Left renal pelvis (tissue), 4 donors: ENCODE results near the gene MS4A18. TPM values are rescaled to one million over a fixed set of nuclear protein-coding genes. Genes with fewer than 3 reads are reported as not detected.
"Not testable (repeated sequence)": the region's sequence is repeated elsewhere in the genome, so short reads cannot be mapped to it uniquely, and the experiment has no call there.

Source experiments
- DNase-seq, 4 donors: peaks; one replicate each; pipeline ENCODE4 v3.0.0-alpha.2; 2013; ENCODE audit warnings: low read depth in 4 of 4, low spot score in 3 of 4
- polyA plus RNA-seq, 4 donors: library from polyadenylated mRNA; unstranded; fragments of 120-200 nt; gene quantifications; one replicate each; pipeline ENCODE4 v1.2.1, GENCODE V29; 2013; ENCODE audit not compliant: insufficient read length in 4 of 4

MS4A18 gene
- polyA plus RNA-seq = not detected

- DNase-seq = no peak
Measured at GRCh38 chr11:60724420-60724819, at the start of gene MS4A18. Gene MS4A18 (plus strand): TSS chr11:60724720.

DNA sequence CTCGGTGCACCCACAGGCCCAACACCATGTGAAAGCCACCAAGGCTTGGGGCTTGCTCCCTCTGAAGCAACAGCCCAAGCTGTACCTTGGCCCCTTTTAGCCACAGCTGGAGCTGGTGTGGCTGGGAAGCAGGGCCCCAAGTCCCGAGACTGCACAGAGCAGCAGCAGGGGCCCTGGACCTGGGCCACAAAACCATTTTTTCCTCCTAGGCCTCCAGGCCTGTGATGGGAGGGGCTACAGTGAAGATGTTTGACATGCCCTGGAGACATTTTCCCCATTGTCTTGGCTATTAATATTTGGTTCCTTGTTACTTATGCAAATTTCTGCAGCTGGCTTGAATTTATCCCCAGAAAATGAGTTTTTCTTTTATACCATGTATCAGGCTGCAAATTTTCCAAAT lies 46.3 kb upstream of the MS4A18 start:
- DNase-seq = not testable (repeated sequence)

- DNase-seq = no peak
Measured at GRCh38 chr11:60679879-60680278, 44.6 kb upstream of the MS4A18 start.

DNA sequence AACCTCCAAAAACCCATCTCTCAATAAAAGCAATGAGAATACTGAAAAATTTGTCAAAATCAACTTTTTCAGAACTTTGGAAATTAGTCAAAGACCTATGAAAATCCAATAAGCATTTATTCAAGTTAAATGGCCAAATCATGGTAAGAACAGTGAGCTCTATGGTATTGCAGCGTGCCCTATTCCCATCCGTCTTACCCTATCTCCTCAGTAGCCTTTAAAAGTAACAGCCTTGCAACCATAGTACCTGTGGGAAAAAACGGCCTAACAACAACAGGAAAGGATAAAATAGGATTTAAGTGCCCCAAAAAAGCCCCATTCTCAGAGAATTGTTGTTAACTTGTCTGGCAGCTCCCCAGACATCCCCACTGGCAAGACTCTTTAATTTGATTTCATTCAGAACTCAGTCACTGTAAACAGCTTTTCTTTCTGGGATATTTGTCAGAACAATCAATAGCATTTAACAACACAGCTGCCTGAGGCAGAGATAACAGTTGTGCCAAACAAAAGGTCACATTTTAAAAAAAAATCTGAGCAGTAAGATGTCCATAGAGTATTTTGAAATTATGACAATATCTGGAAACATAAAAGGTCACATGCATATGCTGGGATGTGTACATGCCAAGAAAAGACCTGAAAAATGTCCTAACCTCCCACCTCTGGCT lies 43.9 kb upstream of the MS4A18 start:
- DNase-seq = no peak

- not testable (repeated sequence) for DNase-seq
Measured at GRCh38 chr11:60684541-60684848, 40.0 kb upstream of the MS4A18 start.

DNA sequence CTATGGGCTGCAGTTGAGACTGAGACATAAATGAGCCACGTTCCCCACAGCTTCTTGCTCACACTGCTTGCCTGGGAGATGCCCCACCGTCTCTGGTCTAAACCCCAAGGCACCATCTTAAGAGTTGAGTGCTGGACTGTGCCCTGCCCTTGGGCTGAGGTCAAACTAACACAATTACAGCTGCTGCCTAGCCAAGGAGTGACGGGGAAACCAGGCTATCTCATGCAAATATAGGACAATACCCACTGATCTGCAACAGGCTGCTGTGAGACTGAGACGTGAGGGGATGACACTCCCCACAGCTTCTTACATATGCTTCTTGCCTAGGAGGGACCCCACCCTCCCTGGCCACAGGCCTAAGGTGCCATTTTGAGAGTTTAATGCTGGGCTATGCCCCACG lies 32.9 kb upstream of the MS4A18 start:
- DNase-seq = no peak

- DNase-seq = no peak
Measured at GRCh38 chr11:60699284-60699691, 25.2 kb upstream of the MS4A18 start, which contains the start of gene MS4A8. Gene MS4A8 (plus strand): TSS chr11:60699612. CDS start chr11:60700861, 1,249 bp downstream.

DNA sequence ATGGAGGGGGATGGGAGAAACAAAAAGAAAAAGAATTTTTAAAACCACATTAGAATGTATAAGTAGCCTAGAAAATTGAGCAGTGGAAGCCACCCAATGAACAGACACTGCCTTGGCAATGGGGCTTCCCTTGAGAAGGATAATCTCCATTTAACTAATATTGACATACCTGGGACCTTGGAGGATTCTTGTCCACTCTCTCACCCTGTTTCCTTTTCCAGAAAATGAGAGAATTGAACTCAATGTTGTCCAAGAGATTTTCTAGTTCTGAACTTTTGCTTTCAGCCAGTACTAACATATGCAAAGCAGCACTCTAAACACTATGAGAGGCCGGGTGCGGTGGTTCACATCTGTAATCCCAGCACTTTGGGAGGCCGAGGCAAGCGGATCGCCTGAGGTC lies 24.6 kb upstream of the MS4A18 start:
- DNase-seq = no peak

GRCh38 chr11:60700689-60701468 lies 23.6 kb upstream of the MS4A18 start:
- peak in 1 of 4 donors; percentile 30 for DNase-seq

DNA sequence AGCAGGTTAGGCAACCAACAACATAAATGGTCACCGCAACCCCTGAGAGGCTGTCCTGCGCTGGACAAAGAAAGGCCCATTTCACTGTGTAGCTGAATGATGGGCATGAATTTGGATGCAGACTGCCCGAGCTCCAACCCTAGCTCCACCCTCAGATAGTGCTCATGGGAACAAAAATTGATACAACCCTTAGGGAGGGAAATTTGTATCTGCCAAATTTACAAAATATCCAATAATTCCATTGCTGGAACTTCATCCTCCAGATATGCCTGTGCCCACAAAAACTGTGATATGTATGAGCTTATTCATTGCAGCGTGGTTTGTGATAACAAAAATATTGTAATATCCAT lies 23.1 kb upstream of the MS4A18 start:
- peak in 1 of 4 donors; percentile 0 for DNase-seq

GRCh38 chr11:60703374-60703773 lies 21.1 kb upstream of the MS4A18 start:
- no peak for DNase-seq

GRCh38 chr11:60705895-60706294 lies 18.6 kb upstream of the MS4A18 start:
- no peak for DNase-seq

DNA sequence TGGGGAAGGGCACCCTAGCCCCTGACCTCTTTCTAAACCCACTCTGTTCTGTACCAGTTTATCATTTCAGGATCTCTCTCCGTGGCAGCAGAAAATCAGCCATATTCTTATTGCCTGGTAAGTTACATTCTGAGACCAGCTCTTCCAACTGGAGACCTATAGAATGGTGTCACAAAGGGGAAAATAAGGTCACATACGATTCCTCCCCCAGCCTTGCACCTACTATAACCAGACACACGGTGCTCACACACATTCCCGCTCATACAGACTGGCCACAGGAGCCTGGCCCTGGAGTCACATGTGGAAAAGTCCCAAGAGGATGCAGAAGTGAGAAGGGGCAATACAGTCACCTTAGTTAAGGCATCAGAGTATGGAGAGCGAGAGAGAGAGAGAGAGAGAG lies 17.6 kb upstream of the MS4A18 start:
- DNase-seq = no peak

- no peak for DNase-seq
Measured at GRCh38 chr11:60710482-60710881, 14.0 kb upstream of the MS4A18 start.

DNA sequence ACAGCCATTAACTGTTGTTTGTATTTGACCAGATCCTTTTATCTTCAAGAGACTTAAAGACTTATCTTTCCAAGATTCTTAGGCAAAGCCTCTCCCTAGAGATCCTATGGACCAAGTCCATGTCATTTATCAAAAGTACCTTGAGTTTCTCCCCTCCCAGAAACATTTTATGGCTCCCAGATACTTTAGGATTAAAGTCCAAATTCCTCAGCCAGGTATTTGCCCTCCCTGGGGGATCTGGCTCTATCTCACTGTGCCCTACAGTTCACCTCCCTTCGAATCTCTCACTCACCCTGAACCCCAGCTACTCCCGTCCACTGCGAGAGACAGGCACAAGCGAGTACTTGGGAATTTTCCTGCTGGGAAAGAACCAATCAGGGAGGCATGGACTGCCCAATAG lies 13.2 kb upstream of the MS4A18 start:
- no peak for DNase-seq

GRCh38 chr11:60713423-60713822 lies 11.1 kb upstream of the MS4A18 start:
- not testable (repeated sequence) for DNase-seq

DNA sequence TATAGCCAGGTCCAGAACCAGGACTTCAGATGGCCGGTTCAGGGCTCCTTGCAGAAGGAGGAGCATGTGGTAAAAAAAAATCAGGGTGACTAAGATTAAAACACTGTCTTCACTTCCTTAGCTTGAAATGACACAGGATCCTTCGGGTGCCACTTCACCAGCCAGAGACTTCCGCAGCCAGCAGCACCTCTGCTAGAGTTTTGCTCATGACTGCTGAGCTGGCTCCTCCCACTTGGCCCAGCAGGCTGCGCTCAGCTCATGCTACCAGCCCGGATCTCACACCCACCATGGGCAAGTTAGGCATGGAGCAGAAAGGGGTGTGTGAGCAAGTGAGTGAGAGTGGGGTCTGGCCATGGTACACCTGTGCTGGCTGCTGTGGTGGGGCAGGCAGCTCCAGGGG lies 6.6 kb upstream of the MS4A18 start:
- DNase-seq = no peak

DNA sequence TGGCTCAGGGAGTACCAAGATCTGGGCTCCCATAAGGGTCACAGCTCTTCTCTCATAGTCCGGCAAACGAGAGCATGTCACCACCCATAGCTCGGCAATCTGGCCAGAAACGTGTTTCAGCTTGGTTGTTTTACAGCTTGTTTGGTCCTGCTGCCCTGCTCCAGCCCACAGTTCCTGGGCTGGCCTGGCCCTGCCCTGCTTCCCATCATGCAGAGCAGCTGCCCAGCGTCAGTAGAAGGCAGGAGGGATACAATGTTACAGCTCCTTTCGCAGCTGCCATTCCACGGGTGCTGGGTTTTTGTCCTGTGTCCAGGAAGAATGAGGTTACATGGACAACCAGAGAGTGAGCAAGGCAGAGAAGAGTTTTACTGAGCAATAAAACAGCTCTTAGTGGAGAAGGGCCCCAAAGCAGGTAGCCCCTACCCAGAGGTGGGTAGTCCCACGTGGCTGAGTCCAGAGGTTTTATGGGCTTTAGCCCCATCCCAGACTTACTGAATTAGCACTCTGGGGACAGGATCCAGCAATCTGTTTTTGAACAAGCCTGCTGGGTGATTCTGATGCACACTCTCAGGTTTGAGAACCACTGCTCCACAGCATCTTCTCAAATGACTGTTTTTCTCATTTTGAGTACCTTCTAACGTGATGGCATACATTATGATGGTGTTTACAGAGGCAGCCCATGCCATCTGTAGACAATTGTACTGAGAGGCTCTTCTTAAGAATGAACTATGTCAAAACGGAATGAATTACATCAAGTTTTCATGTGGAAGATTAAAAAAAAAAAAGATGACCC lies 5.8 kb upstream of the MS4A18 start:
- DNase-seq = no peak

GRCh38 chr11:60719391-60719790 lies 5.1 kb upstream of the MS4A18 start:
- DNase-seq = no peak

- DNase-seq = no peak
Measured at GRCh38 chr11:60720460-60720859, 4.1 kb upstream of the MS4A18 start.

- no peak for DNase-seq
Measured at GRCh38 chr11:60725592-60725991, 1.1 kb downstream of the MS4A18 start.

DNA sequence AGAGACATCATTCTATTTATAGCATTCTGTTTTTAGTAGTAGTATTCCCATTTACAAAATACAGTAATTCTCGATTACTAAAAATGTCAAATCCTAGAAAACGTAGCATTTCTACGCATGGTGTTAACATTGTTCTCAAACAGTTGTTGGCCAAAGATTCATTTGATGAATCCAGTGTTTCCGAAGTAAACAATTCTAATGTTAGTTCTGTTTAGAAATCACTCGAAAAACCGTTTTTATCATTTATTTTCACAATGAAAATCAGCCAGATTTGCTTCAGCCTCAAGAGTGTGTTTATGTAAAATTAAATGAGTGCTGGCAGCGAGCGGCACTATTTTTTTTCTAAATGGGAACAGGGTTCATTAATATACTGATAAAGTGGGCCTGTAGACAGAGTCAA lies 7.1 kb downstream of the MS4A18 start:
- no peak for DNase-seq
